Right lobe of liver (tissue), 4 donors: ENCODE data around the gene PRR22.

Source experiments
- CTCF ChIP-seq, 4 donors: fragments of 200-600 bp in 3 of 4; fragments of 450-650 bp in 1 of 4; IDR thresholded peaks; one replicate each; pipeline versions ENCODE4 v1.5.1 to v1.8.0; 2016 to 2022; ENCODE audit warnings: antibody characterized with exemption in 4 of 4, mild to moderate bottlenecking in 2 of 4
- POLR2A ChIP-seq: fragments of 450-650 bp; IDR thresholded peaks from one replicate; pipeline ENCODE4 v1.6.1; 2017; ENCODE audit warnings: antibody characterized with exemption, mild to moderate bottlenecking
- donor health status: DM: no; HTN: no; CAD: no.
- donor health status: DM: no; HTN: no; CAD: no.
- donor health status: DM: no; HTN: yes; CAD: no.

DNA sequence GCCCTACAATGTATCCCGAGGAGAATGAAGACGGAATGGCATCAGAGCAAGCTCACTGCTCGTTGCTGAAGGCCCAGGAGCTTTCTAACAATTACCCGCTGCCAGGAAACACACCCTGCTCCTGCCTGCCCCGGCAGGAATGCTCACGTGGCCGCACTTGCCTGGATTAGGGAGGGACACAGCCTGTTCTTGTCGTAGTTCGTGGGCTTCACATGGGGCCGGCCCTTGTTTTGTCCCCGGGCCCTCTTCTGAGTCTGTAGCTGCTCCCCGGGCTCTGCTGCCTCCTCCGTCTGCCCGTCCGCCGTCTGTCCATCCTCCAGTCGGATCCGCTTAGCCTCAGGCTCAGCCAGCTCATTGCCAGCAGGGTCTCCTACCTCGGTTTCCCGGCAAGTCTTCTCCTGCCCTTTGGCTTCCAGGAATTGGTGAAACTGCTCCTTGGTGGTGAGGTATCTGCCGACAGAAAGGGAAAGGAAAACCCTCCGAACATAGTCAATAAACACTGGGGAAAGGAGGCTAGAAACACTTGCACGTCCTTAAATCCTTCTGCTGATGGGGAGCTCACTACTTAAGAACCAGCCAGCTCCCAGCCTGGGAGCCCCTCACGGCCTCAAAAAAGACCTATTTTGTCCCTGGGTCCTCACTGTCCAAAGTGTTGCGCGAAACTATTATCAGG lies 5.5 kb upstream of the PRR22 start:
- no peak for TF ChIP-seq CTCF (IDR thresholded peaks at IDR 0.05)
- no peak for TF ChIP-seq POLR2A
